IPS DF 4.7 (cell line): ENCODE results near the gene RASD2.

Experiments used
- DNase-seq: peaks from one replicate; pipeline ENCODE4 v3.0.0-alpha.2; 2013; ENCODE audit warnings: low spot score; ENCODE audit errors: extremely low read depth

RASD2 gene

DNA sequence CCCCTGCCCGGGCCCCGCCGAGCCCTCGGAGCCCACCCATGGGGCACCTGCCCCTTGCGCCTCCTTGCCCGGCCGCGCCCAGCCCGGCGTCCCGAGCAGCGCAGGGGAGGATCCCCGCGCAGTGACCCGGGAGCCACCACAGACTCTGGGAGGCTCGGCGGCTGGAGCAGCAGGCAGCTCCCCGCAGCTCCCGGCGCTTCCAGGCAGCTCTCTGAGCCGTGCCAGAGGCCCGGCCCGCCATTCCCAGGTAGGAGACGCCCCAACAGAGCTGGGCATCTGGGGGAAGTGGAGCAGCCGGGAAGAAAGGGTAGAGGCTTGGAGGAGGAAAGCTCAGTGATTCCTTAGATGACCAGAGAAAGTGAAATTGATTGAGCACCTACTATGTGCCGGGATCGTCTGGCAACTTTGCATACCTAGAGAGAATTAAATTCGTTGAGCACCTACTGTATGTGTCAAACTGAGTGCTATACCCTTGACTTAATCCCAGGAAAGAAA, 670 bp downstream of the RASD2 start:
- DNase-seq = no peak

- DNase-seq = no peak
Measured at GRCh38 chr22:35542157-35542938, 1.7 kb downstream of the RASD2 start.

- DNase-seq = no peak
Measured at GRCh38 chr22:35542939-35543516, 2.4 kb downstream of the RASD2 start.

GRCh38 chr22:35543702-35544101, 3.1 kb downstream of the RASD2 start:
- no peak for DNase-seq

- no peak for DNase-seq
Measured at GRCh38 chr22:35544189-35544588, 3.6 kb downstream of the RASD2 start.

- no peak for DNase-seq
Measured at GRCh38 chr22:35544827-35545226, 4.2 kb downstream of the RASD2 start.

DNA sequence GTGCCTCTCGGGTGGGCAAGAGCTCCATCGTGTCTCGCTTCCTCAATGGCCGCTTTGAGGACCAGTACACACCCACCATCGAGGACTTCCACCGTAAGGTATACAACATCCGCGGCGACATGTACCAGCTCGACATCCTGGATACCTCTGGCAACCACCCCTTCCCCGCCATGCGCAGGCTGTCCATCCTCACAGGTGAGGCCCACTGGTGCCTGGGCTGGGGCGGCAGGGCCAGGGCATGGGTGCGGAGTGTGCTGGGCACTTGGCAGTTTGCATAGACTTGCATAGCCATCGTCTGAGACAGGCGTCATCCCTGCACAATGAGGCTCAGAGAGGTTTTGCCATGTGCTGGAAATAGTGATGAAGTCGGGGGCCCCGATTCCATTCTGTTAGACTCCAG, 6.3 kb downstream of the RASD2 start:
- DNase-seq = no peak

- no peak for DNase-seq
Measured at GRCh38 chr22:35547987-35548721, 7.5 kb downstream of the RASD2 start.

- DNase-seq = no peak
Measured at GRCh38 chr22:35548722-35549112, 8.1 kb downstream of the RASD2 start.

DNA sequence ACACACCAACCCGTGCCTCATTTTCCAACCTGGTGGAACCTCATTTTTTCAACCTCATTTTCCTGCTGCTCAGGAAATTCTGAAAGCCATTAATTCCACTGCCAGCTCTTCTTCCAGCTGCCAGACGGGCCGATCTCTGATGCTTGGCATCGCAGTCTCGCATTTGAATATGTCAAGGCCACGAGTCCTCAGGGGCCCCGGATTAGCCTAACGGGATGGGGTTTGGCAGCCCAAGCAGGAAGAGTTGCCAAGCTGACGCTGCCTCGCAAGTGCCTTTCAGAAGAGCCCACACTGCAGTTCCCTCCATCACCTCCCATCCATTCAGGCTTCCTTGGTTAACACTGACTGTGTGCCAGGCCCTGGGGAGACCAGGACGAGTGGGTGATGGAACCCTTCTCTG, 8.7 kb downstream of the RASD2 start:
- DNase-seq = no peak

- DNase-seq = no peak
Measured at GRCh38 chr22:35551549-35552177, 11.0 kb downstream of the RASD2 start.

DNA sequence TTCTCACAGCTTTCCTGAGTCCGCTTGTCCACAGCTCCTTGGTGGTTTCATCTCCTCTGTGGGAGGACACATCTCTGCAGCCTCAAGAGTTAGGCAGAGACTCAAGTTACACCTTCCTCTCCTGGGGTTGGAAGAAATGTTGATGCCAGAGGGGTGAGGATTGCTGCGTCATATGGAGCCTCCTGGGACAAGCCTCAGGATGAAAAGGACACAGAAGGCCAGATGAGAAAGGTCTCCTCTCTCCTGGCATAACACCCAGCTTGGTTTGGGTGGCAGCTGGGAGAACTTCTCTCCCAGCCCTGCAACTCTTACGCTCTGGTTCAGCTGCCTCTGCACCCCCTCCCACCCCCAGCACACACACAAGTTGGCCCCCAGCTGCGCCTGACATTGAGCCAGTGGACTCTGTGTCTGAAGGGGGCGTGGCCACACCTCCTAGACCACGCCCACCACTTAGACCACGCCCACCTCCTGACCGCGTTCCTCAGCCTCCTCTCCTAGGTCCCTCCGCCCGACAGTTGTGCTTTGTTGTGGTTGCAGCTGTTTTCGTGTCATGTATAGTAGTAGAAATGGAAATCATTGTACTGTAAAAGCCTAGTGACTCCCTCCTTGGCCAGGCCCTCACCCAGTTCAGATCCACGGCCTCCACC, 11.7 kb downstream of the RASD2 start:
- DNase-seq = no peak

- no peak for DNase-seq
Measured at GRCh38 chr22:35552846-35553245, 12.2 kb downstream of the RASD2 start.

DNA sequence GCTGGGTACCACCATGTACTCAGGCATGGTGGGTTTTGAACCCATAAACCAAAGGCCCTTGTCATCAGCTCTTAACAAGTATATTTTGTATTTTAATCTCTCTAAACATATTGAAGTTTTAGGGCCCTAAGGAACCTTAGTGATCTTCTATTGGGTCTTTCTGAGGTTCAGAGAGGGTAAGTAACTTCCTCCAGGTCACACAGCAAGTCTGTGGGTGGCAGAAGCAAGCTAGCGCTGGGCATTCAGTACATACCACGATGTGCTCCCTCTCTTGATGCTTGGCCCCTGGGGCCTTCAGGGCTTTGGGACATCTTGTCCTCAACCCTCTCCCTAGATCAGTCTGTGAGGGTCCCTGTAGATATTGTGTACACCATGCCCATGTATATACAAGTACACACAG, 12.7 kb downstream of the RASD2 start:
- DNase-seq = no peak

- no peak for DNase-seq
Measured at GRCh38 chr22:35554297-35554845, 13.7 kb downstream of the RASD2 start.

GRCh38 chr22:35555483-35555890, 14.9 kb downstream of the RASD2 start:
- DNase-seq = no peak

GRCh38 chr22:35555946-35556547, 15.4 kb downstream of the RASD2 start:
- DNase-seq = no peak

DNA sequence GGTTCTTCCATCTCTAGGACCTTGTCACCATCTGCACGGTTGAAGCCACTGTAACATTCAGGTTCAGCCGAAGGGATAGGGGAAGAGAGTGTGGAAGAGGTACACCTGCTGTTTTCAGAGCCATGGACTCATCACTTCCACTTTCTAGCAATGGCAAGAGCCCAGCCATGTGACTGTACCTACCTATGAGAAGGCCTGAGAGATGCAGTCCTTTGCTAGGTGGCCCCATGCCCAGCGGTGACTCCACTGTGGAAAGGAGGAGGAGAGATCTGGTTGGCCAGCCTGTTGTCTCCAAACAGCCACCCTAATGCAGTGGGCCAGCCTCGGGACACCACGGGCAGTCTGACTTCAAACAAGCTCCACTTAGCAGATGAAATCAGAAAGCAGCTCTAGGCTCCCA, 16.0 kb downstream of the RASD2 start:
- DNase-seq = no peak

DNA sequence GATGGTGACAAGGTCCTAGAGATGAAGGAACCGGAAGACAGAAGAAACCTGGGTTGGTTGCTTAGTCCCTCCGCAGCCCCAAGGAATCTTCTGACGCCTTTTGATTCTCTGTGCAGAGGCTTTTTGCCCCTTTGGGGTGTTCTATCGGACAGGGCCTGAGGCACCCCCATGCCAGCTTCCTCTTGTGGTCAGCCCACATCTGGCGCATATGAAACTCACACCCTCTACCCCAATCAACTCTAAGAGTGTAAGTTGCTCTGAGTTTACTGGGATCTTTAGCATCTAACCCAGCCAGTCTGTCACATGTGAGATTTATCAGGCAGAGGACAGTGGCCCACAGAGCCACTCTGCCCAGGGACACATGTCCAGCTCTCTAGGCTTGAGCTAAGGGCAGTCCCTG, 17.4 kb downstream of the RASD2 start:
- DNase-seq = no peak

- DNase-seq = no peak
Measured at GRCh38 chr22:35558719-35559118, 18.1 kb downstream of the RASD2 start.
